H1 (cell line): ENCODE results near the gene CD34. TPM values are rescaled to one million over a fixed set of nuclear protein-coding genes. Genes with fewer than 3 reads are reported as not detected.

ENCODE experiments used
- ASH2L ChIP-seq: fragments of 200-600, 300-600 bp; sonication (generic); IDR thresholded peaks from one replicate; pipeline ENCODE4 v1.7.1; 2017; ENCODE audit warnings: low read length
- POU5F1 ChIP-seq: IDR thresholded peaks from 2 replicates; pipeline ENCODE4 v1.6.1; 2011; ENCODE audit warnings: low read depth, mild to moderate bottlenecking, low read length, moderate library complexity
- polyA plus RNA-seq, 7 experiments: library from polyadenylated mRNA; depleted of rRNA in 3 of 7; stranded (reverse) in 5 of 7; unstranded in 2 of 7; fragments of >200 nt in 5 of 7; fragments of 200-250 nt in 2 of 7; gene quantifications; 1 replicate in 5 of 7; 2 replicates in 1 of 7; 4 replicates in 1 of 7; pipeline versions ENCODE4 v1.2.1 to v1.2.3, GENCODE V29; 2011 to 2013; ENCODE audit warnings: missing spikeins in 2 of 7, mixed read lengths in 2 of 7
- total RNA-seq: library from RNA; stranded (reverse); fragmentation: NEBNext Ultra II Directional; extraction: Animal tissue kit (Norgen Biotek cat#: 25700); gene quantifications from 2 replicates; pipeline ENCODE4 v1.2.1, GENCODE V29; 2021

CD34 gene
- total and polyA plus RNA-seq, 2 of the 8 experiments (the other 6 are each of a cell fraction or from before 2014, with no cell fraction given), result 0.39 to 0.54 TPM

DNA sequence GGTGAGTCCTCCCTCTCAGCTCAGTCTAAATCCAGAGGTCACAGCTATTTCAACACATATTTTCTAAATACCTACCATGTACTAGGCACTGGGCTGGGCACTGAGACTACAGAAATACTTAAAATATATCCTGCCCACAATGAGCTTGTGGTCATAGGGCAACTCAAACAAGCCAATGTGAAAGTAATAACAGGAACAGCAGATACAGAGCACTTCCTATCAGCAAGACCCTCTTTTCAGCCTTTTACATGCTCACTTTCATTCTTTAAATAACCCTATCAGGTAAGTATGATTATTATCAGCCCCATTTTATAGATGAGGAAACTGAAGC, 71.9 kb downstream of the CD34 start (continued):
- TF ChIP-seq ASH2L (no peak), POU5F1 (no peak)
